ENCODE measurements around the gene WAS. TPM values are rescaled to one million over a fixed set of nuclear protein-coding genes. Genes with fewer than 3 reads are reported as not detected.
A peak's percentile ranks its signal among the peaks of the same experiment; 100 is the strongest.
"Not testable (repeated sequence)": the region's sequence is repeated elsewhere in the genome, so short reads cannot be mapped to it uniquely, and the experiment has no call there.

The WAS gene
- total RNA-seq, 1 donor = 0.09 TPM

GRCh38 chrX:48663241-48663640 lies 20.4 kb upstream of the WAS start:
- TF ChIP-seq, protein P1, sequence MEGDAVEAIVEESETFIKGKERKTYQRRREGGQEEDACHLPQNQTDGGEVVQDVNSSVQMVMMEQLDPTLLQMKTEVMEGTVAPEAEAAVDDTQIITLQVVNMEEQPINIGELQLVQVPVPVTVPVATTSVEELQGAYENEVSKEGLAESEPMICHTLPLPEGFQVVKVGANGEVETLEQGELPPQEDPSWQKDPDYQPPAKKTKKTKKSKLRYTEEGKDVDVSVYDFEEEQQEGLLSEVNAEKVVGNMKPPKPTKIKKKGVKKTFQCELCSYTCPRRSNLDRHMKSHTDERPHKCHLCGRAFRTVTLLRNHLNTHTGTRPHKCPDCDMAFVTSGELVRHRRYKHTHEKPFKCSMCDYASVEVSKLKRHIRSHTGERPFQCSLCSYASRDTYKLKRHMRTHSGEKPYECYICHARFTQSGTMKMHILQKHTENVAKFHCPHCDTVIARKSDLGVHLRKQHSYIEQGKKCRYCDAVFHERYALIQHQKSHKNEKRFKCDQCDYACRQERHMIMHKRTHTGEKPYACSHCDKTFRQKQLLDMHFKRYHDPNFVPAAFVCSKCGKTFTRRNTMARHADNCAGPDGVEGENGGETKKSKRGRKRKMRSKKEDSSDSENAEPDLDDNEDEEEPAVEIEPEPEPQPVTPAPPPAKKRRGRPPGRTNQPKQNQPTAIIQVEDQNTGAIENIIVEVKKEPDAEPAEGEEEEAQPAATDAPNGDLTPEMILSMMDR (IDR thresholded peaks at IDR 0.05; ENCODE audit: insufficient read depth, low read length) = no peak
- no peak overlapping the region for H3K4me3 ChIP-seq (ENCODE audit: low read depth, low read length)
- no peak for DNase-seq (ENCODE audit: low read depth)

DNA sequence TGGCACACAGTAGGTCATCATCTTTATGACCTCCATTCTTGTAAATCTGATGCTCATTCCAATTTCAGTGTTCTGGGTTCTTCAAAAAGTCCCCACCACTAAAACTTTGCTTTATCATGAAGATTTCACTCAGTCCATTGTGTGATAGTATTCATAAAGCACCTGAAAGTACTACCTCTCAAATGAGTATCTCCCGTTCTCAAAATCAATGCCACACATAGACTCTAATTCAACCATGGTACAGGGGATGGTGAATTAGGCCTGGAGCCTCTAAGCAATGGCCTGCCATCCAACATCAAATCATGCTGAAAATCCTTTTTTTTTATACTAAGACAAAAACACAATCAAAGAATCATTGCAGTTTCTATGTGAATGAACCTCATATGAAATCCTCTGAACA lies 19.4 kb upstream of the WAS start:
- TF ChIP-seq, protein P1 (IDR thresholded peaks at IDR 0.05; ENCODE audit: insufficient read depth, low read length) = no peak
- H3K4me3 ChIP-seq (ENCODE audit: low read depth, low read length) = no peak overlapping the region
- no peak for DNase-seq (ENCODE audit: low read depth)

GRCh38 chrX:48665991-48666390 lies 17.6 kb upstream of the WAS start:
- no peak overlapping the region for H3K4me3 ChIP-seq (ENCODE audit: low read depth, low read length)
- peak; percentile 28 for DNase-seq (ENCODE audit: low read depth)
- TF ChIP-seq, protein P1 (IDR thresholded peaks at IDR 0.05; ENCODE audit: insufficient read depth, low read length) = no peak

DNA sequence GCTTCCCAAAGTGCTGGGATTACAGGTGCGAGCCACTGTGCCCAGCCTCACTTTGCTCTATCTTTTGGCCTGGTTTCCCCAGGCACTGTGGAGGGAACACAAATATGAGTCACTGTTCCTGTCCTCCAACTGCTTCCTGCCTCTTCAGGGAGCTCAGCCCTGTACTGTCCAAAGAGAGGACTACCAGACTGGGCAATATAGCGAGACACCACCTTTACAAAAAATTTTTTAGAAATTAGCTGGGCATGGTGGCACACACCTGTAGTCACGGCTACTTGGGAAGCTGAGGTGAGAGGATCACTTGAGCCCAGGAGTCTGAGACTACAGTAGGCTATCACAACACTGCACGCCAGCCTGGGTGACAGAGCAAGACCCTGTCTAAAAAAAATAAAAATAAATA lies 16.9 kb upstream of the WAS start:
- TF ChIP-seq, protein P1 (IDR thresholded peaks at IDR 0.05; ENCODE audit: insufficient read depth, low read length) = no peak
- no peak overlapping the region for H3K4me3 ChIP-seq (ENCODE audit: low read depth, low read length)

GRCh38 chrX:48667509-48667908 lies 16.1 kb upstream of the WAS start:
- TF ChIP-seq, protein P1 (IDR thresholded peaks at IDR 0.05; ENCODE audit: insufficient read depth, low read length) = no peak
- no peak for DNase-seq (ENCODE audit: low read depth)
- no peak overlapping the region for H3K4me3 ChIP-seq (ENCODE audit: low read depth, low read length)

More for the DNA sequence above, 16.9 kb upstream of the WAS start:
- no peak for DNase-seq (ENCODE audit: low read depth)

DNA sequence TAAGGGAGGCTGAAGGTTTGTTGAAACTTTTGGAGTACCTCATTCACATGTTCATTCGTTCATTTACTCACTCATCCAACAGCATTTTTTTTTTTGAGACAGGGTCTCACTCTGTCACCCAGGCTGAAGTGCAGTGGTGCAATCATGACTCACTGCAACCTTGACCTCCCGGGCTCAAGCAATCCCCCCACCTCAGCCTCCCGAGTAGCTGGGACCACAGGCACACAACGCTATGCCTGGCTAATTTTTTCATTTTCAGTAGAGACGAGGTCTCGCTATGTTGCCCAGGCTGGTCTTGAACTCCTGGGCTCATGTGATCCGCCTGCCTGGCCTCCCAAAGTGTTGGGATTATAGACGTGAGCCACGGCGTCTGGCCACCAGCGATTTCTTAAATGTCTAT lies 15.4 kb upstream of the WAS start:
- H3K4me3 ChIP-seq (ENCODE audit: low read depth, low read length); DNase-seq (ENCODE audit: low read depth): not testable (repeated sequence)

DNA sequence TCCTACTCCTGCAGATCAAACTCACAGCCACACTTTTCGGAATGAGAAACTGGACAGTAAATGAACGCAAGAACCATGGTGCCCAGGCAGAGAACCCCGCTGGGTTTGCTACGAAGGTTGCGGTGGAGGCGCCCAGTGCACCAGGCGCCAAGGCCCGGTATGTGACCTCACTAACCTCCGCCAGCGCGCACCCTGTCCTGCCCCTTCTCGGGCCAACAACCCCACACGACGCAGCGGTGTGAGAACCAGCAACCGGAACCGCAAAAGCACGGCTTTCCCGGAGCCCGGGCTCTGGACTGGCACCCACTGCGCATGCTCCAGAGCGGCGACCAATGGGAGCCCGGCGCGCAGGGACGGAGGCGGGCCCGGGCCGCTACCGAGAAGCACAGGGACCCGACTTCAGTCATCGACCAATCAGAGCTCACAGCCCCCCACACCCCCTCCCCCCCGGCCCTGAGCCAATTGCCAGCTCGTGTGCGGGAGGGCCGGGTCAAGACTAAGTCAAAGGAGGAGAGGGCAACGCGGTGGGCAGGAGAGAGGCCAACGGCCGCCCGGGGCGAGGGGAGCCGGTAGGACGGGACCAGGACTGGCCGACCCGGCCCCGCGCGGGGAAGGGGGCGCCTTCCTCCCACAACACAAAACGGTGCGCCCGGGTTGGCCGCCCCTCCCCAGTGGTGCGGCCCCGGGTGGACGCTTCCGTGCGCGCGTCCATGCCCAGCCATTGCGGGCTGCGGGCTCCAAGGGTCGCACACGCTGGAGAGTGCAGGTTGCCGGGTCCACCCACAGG lies 7.3 kb upstream of the WAS start:
- TF ChIP-seq, protein P1 (IDR thresholded peaks at IDR 0.05; ENCODE audit: insufficient read depth, low read length) = no peak
- peak overlapping the region; percentile 77 for H3K4me3 ChIP-seq (ENCODE audit: low read depth, low read length)
- peak; percentile 75 for DNase-seq (ENCODE audit: low read depth)
